D721Med (cell line): ENCODE data around the gene ATP6V1F.

ENCODE experiments used
- DNase-seq: peaks from one replicate; pipeline ENCODE4 v3.0.0; 2011; ENCODE audit warnings: low spot score; ENCODE audit not compliant: insufficient read length
- FAIRE-seq: peaks from 2 replicates; lab custom pipeline; 2011; peaks lifted over from hg19 to GRCh38; lab: Jason Lieb, UNC
- TF ChIP-seq, protein P1 (sequence below): IDR thresholded peaks from 2 replicates; pipeline ENCODE4 v1.5.1; 2012; ENCODE audit warnings: mild to moderate bottlenecking, control low read depth; ENCODE audit not compliant: insufficient read depth; ENCODE audit errors: missing control alignments

Gene ATP6V1F

DNA sequence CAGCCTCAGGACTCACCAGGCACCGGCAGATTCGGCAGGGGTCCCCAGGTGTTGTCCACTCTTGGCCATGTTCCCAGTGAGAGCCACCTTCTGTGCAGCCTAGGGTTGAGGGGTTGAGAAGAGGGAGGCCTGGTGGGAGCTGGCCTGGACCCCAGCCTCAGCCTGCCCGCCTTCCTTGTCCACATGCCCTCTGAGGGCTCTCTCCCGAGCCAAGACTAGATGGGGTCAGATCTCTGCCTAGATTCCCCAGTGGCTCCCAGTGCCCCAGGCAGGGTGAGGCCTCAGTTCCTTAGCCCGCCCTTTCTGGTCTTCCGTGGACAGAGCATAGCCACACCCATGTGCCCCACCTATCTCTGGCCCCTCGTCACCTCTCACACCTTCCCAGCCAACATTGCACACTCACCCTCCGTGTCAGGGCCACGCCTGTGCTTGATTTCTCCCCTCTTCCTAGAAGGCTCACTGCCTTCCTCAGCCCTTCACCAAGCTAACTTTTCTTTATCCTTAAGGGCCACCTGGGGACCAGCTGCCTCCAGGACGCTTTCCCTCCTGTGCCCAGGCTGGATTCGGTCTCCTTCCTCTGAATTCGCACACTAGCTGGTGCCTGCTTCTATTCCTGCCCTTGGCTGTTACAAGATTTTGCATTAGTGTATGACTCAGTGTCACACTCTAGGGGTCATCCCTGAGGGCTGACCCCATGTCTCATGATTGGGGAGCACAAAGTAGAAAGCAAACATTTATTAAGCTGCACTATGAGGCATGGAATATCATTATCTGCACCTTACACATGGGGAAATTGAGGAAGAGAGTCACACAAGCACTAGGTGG lies 40.3 kb downstream of the ATP6V1F start:
- FAIRE-seq (no peak), DNase-seq (no peak)
- TF ChIP-seq, protein P1, sequence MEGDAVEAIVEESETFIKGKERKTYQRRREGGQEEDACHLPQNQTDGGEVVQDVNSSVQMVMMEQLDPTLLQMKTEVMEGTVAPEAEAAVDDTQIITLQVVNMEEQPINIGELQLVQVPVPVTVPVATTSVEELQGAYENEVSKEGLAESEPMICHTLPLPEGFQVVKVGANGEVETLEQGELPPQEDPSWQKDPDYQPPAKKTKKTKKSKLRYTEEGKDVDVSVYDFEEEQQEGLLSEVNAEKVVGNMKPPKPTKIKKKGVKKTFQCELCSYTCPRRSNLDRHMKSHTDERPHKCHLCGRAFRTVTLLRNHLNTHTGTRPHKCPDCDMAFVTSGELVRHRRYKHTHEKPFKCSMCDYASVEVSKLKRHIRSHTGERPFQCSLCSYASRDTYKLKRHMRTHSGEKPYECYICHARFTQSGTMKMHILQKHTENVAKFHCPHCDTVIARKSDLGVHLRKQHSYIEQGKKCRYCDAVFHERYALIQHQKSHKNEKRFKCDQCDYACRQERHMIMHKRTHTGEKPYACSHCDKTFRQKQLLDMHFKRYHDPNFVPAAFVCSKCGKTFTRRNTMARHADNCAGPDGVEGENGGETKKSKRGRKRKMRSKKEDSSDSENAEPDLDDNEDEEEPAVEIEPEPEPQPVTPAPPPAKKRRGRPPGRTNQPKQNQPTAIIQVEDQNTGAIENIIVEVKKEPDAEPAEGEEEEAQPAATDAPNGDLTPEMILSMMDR = no peak

DNA sequence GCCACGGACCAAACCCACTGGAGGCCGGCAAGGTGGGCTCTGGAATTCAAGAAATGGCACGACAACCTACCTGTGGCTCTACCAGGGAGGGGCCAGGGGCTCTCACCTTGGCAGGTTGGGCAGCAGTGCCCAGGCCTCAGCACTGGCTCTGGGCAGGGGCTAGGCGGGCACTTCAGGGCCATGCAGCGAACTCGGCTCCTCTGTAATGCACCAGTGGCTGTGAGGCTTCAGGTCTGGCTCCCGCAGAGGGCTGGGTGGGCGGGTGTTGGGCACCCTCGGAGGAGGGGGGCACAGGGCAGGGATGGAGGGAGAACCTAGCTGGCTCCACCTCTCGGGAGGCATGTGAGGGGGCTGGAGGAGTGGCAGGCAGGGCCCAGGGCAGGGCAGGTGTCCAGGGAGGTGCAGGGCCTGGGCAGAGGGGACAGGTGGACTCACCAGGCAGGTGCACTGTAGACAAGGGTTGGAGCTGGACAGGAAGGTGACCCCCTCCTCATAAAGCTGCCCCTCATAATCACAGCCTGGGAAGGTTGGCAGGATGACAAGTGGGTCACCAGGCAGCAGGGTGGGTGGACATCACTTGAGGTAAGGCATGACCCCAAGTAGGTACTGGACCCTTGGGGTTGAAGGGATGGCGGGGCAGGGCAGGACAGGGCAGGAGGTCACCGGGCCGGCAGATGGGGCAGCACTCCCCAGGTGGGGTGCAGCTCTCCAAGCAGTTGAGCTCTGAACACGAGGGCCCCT lies 41.1 kb downstream of the ATP6V1F start:
- DNase-seq (no peak), FAIRE-seq (no peak)
- TF ChIP-seq, protein P1 = no peak

DNA sequence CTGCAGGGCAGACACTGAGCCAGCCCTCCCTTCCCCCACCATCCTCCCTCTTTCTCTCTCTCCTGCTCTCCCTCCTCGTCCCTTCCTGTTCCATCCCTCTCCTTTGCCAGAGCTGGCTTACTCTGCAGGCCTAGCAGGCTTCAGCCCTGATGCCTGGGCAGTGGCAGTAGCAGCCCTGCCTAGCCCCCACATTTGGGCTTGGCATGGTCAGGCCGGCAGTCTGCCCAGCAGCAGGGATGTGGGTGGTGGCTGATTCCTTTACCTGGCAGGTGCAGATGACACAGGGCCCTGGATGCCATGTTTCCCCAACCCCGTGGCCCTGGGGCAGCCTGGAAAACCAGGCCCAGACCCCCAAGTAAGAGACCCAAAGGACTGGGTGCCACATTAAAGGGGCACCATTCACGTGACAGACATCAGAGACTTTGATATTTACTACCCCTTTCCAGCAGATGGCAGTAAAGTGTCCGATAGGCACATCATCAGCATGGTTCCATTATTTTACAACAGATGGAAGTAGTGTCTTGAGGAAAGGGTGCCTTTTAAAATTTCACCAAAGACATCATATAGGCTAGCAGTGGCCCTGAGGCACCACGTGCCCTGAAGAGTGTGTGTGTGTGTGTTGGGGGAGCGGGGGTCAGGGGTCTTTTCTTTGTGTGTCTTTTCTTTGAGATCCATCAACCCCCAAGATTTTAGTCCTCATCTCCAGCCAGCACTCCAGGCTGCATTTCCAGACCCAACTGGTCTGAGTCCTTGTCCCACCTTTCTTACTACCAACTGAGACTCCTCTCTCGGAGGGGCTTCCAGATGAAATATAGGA lies 41.9 kb downstream of the ATP6V1F start:
- DNase-seq (peak; percentile 61), FAIRE-seq (no peak)
- TF ChIP-seq, protein P1 = peak; percentile 75

DNA sequence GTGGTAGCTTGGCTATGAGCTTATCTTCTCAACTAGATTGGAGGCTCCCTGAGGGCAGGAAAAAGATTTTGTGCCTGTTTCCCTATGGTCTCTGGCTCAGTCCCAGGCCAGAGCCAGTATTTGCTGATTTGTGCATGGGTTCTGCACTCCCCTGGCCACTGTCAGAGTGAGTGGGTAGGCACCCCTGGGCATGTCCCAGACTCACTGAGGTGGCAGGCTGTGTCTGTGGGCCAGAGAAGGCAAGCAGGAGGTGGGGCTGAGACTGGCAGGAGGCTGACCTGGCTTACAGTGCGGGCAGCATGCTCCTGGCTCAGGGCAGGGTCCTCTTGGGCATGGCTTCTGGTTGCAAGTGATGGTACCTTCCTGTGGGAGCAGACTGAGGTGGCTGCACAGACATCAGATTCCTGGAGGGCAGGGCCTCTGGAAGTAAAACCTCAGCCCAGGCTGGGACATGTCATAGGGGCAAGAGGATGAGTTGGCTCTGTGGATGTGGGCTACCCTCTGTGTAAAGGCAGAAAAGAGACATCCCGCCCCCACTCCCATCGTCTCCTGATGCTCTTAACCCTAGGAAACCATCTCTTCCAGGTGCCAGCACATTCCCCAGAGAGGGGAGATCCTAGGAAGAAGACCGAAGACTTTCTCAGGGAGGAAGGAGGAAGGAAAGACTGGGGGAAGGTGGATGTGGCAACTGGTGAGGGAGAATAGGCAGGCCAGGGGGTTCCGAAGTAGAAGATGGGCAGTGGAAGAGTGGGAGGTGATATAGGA lies 43.5 kb downstream of the ATP6V1F start:
- DNase-seq (no peak), FAIRE-seq (no peak)
- TF ChIP-seq, protein P1 = no peak

DNA sequence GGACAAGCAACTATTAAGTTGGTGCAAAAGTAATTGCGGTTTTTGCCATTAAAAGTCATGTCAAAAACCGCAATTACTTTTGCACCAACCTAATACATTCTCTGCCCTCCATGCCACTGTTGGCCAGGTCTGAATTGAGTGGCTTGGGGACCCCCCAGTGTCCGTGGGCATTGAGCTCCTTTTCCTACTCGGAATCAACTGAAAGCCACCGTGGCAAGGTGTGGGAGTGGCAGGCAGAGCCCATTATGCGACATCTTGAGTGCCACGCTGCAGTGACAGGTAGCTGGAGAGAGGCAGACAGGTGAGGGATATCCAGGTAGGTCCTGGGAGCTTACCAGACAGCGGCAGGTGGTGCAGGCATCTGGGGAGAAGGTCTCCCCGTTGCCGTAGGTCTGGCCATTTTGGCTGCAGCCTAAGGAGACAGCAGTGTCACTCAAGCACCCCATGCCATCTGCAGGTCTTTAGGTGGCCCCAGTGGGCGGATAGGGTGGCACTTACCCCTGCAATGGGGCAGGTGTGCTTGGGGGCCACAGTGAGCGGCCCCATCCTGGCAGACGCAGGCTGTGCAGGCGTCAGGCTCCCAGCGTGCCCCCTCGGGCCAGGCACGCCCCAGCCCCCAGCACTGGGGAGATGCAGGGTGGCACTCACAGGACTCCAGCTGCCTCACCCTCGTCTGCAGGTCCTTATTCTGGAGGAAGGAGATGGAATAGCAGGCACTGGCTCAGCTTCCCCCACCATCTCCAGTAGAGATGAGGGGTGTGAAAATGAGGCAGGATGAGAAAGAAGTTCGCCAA lies 44.3 kb downstream of the ATP6V1F start:
- TF ChIP-seq, protein P1 = no peak
- FAIRE-seq (no peak), DNase-seq (no peak)
